GM23338 (cell line): ENCODE measurements around the gene HS6ST1. TPM values are rescaled to one million over a fixed set of nuclear protein-coding genes. Genes with fewer than 3 reads are reported as not detected.

Source experiments
- ATAC-seq: fragments of 200-7000 bp; cut with Tn5 transposase; 3 replicates; pipeline ENCODE4 v1.9.1; 2020
- DNase-seq: peaks from one replicate; pipeline ENCODE4 v3.0.0-alpha.2; 2015; ENCODE audit warnings: low spot score
- H2AFZ ChIP-seq: fragments of 200-600 bp; sonication (generic); 2 replicates; pipeline ENCODE4 v1.8.0; 2016; ENCODE audit warnings: antibody characterized with exemption, mild to moderate bottlenecking, moderate library complexity
- H3F3A ChIP-seq: fragments of 200-600 bp; sonication (generic); replicated peaks from 2 replicates; pipeline ENCODE4 v1.8.0; 2017; ENCODE audit warnings: antibody characterized with exemption, mixed run types, low read depth
- H3K27ac ChIP-seq: fragments of 200-600 bp; sonication (generic); 2 replicates; pipeline ENCODE4 v1.6.1; 2016; ENCODE audit warnings: low read depth
- H3K27me3 ChIP-seq: fragments of 200-600 bp; sonication (generic); 2 replicates; pipeline ENCODE4 v1.8.0; 2016; ENCODE audit warnings: mild to moderate bottlenecking, mixed run types, moderate library complexity; ENCODE audit not compliant: insufficient read depth
- H3K36me3 ChIP-seq: fragments of 200-600 bp; sonication (generic); 2 replicates; pipeline ENCODE4 v1.8.0; 2016; ENCODE audit warnings: mild to moderate bottlenecking; ENCODE audit not compliant: insufficient read depth
- H3K4me1 ChIP-seq: fragments of 200-600 bp; sonication (generic); 2 replicates; pipeline ENCODE4 v1.8.0; 2016; ENCODE audit warnings: mild to moderate bottlenecking, moderate library complexity; ENCODE audit not compliant: insufficient read depth
- H3K4me2 ChIP-seq: fragments of 200-600 bp; sonication (generic); 2 replicates; pipeline ENCODE4 v1.7.1; 2017; ENCODE audit warnings: mixed run types
- H3K4me3 ChIP-seq: fragments of 200-600 bp; sonication (generic); 2 replicates; pipeline ENCODE4 v1.6.1; 2016; ENCODE audit warnings: mixed run types
- H3K79me2 ChIP-seq: fragments of 200-600 bp; sonication (generic); replicated peaks from 2 replicates; pipeline ENCODE4 v1.8.0; 2017; ENCODE audit warnings: mild to moderate bottlenecking; ENCODE audit not compliant: insufficient read depth
- H3K9me2 ChIP-seq: fragments of 200-600 bp; sonication (generic); 2 replicates; pipeline ENCODE4 v1.8.0; 2017; ENCODE audit not compliant: insufficient read depth
- H4K20me1 ChIP-seq: fragments of 200-600 bp; sonication (generic); replicated peaks from 2 replicates; pipeline ENCODE4 v1.8.0; 2017; ENCODE audit warnings: mild to moderate bottlenecking; ENCODE audit not compliant: insufficient read depth
- H3K27ac Mint-ChIP-seq: 2 replicates; pipeline ENCODE4 v1.8.0; 2020; ENCODE audit warnings: inconsistent platforms, mild to moderate bottlenecking, moderate library complexity, mixed read lengths
- H3K27me3 Mint-ChIP-seq: 3 replicates; pipeline ENCODE4 v1.8.0; 2022; ENCODE audit warnings: low read depth, mild to moderate bottlenecking, moderate library complexity, mixed read lengths, inconsistent platforms; ENCODE audit not compliant: insufficient read depth, poor library complexity
- H3K36me3 Mint-ChIP-seq: 3 replicates; pipeline ENCODE4 v1.8.0; 2021; ENCODE audit warnings: low read depth, mild to moderate bottlenecking, inconsistent platforms, moderate library complexity, mixed read lengths
- H3K4me1 Mint-ChIP-seq: 3 replicates; pipeline ENCODE4 v1.8.0; 2020; ENCODE audit warnings: mild to moderate bottlenecking, inconsistent platforms, mixed read lengths
- H3K4me3 Mint-ChIP-seq: 3 replicates; pipeline ENCODE4 v1.8.0; 2021; ENCODE audit warnings: moderate library complexity, mild to moderate bottlenecking, inconsistent platforms, mixed read lengths
- H3K9me3 Mint-ChIP-seq: 3 replicates; pipeline ENCODE4 v1.8.0; 2020; ENCODE audit warnings: moderate library complexity, mild to moderate bottlenecking, inconsistent platforms, mixed read lengths
- CREB1 ChIP-seq: fragments of 250-450 bp; sonication (Bioruptor Pico); IDR thresholded peaks from 2 replicates; pipeline ENCODE4 v1.5.0; 2020; ENCODE audit warnings: low read depth, mild to moderate bottlenecking, moderate library complexity
- CTCF ChIP-seq, 2 experiments: fragments of 200-600 bp in 1 of 2; sonication (generic) in 1 of 2; conservative IDR thresholded peaks; 2 replicates each; pipeline versions ENCODE4 v1.5.1 to v1.6.1; 2016 to 2017; ENCODE audit warnings: antibody characterized with exemption in 2 of 2, low read depth in 2 of 2, mild to moderate bottlenecking in 2 of 2, moderate library complexity in 1 of 2
- ETS1 ChIP-seq: IDR thresholded peaks from 2 replicates; pipeline ENCODE4 v1.6.1; 2016; ENCODE audit warnings: antibody characterized with exemption
- EZH2 ChIP-seq: fragments of 200-600 bp; sonication (generic); IDR thresholded peaks from one replicate; pipeline ENCODE4 v1.8.0; 2017; ENCODE audit warnings: antibody characterized with exemption, mild to moderate bottlenecking, low read depth; ENCODE audit not compliant: unreplicated experiment
- EZH2phosphoT487 ChIP-seq: fragments of 200-600 bp; sonication (generic); IDR thresholded peaks from one replicate; pipeline ENCODE4 v1.8.1; 2018; ENCODE audit warnings: antibody characterized with exemption; ENCODE audit not compliant: unreplicated experiment
- JUNB ChIP-seq: IDR thresholded peaks from one replicate; pipeline ENCODE4 v1.6.1; 2016; ENCODE audit warnings: antibody characterized with exemption; ENCODE audit not compliant: unreplicated experiment
- POLR2AphosphoS5 ChIP-seq: IDR thresholded peaks from 2 replicates; pipeline ENCODE4 v1.6.1; 2016; ENCODE audit warnings: antibody characterized with exemption, low read depth
- REST ChIP-seq: IDR thresholded peaks from one replicate; pipeline ENCODE4 v1.6.1; 2018; ENCODE audit warnings: antibody characterized with exemption; ENCODE audit not compliant: unreplicated experiment
- ZNF114 ChIP-seq: fragments of 250-450 bp; sonication (Bioruptor Pico); IDR thresholded peaks from 2 replicates; pipeline ENCODE4 v1.5.0; 2020; ENCODE audit warnings: mild to moderate bottlenecking, moderate library complexity
- polyA plus RNA-seq: library from polyadenylated mRNA; unstranded; fragments of >200 nt; fragmentation: Nextera tagmentation; extraction: Ambion mirVana; gene quantifications from 2 replicates; pipeline ENCODE4 v1.2.1, GENCODE V29; 2016
- total RNA-seq: library from RNA; depleted of rRNA; stranded (reverse); fragments of >200 nt; shearing (Covaris generic); gene quantifications from 2 replicates; pipeline ENCODE4 v1.2.3, GENCODE V29; 2014

HS6ST1 gene
- total and polyA plus RNA-seq, 2 experiments from 2014 or later: 21.1 to 106 TPM

- peaks cover 4% of the 10 kb centered on the region for H3K27me3 Mint-ChIP-seq
- H3K4me3 Mint-ChIP-seq: no peak overlapping the region
These were observed 33.2 kb downstream of the HS6ST1 start for GRCh38 chr2:128285329-128285931.

GRCh38 chr2:128284841-128285240 lies 33.8 kb downstream of the HS6ST1 start:
- Mint-ChIP-seq H3K4me3 (no peak overlapping the region), H3K36me3 (peaks cover 6% of the 10 kb centered on the region; the same call in 1 of the 3 replicates), H3K9me3 (no peaks in the 10 kb centered on the region), H3K27ac (no peak overlapping the region), H3K27me3 (peaks cover 4% of the 10 kb centered on the region), H3K4me1 (peaks cover 41% of the 10 kb centered on the region)
- H3K4me2 ChIP-seq: no peak overlapping the region
- peaks cover 8% of the 10 kb centered on the region for H3K4me1 ChIP-seq
- no peak overlapping the region for H2AFZ ChIP-seq
- H3K27ac ChIP-seq: no peak overlapping the region
- H3K4me3 ChIP-seq: no peak overlapping the region
- peaks cover 31% of the 10 kb centered on the region for H4K20me1 ChIP-seq
- no peaks in the 10 kb centered on the region for H3F3A ChIP-seq
- H3K79me2 ChIP-seq: peaks cover 90% of the 10 kb centered on the region
- no peaks in the 10 kb centered on the region for H3K36me3 ChIP-seq
- ATAC-seq (no peak), DNase-seq (no peak)
- H3K9me2 ChIP-seq: no peaks in the 10 kb centered on the region
- no peaks in the 10 kb centered on the region for H3K27me3 ChIP-seq
- TF ChIP-seq JUNB: no peak
- no peak for TF ChIP-seq REST
- no peak for TF ChIP-seq CREB1
- no peak for TF ChIP-seq POLR2AphosphoS5
- no peak for TF ChIP-seq ETS1
- TF ChIP-seq EZH2phosphoT487: no peak
- TF ChIP-seq EZH2: no peak
- no peak for TF ChIP-seq ZNF114
- no peak for TF ChIP-seq CTCF (conservative IDR thresholded peaks at IDR 0.05; ENCODE audit: low read depth in 2 of 2)

More at GRCh38 chr2:128285329-128285931, 33.2 kb downstream of the HS6ST1 start:
- Mint-ChIP-seq H3K36me3 (peaks cover 6% of the 10 kb centered on the region; the same call in 1 of the 3 replicates), H3K4me1 (peaks cover 45% of the 10 kb centered on the region), H3K9me3 (no peaks in the 10 kb centered on the region), H3K27ac (no peak overlapping the region)
- no peaks in the 10 kb centered on the region for H3K9me2 ChIP-seq
- H2AFZ ChIP-seq: no peak overlapping the region
- peaks cover 37% of the 10 kb centered on the region for H4K20me1 ChIP-seq
- H3K36me3 ChIP-seq: no peaks in the 10 kb centered on the region
- no peaks in the 10 kb centered on the region for H3K27me3 ChIP-seq
- no peak for TF ChIP-seq JUNB
- ATAC-seq: no peak
- H3K4me3 ChIP-seq: no peak overlapping the region
- peaks cover 14% of the 10 kb centered on the region for H3K4me1 ChIP-seq
- no peaks in the 10 kb centered on the region for H3F3A ChIP-seq
- peaks cover 92% of the 10 kb centered on the region for H3K79me2 ChIP-seq
- H3K4me2 ChIP-seq: no peak overlapping the region
- H3K27ac ChIP-seq: no peak overlapping the region
- DNase-seq: no peak
